Tibial nerve (tissue), 4 donors: ENCODE results near the gene CD163L1. TPM values are rescaled to one million over a fixed set of nuclear protein-coding genes. Genes with fewer than 3 reads are reported as not detected.
A peak's percentile ranks its signal among the peaks of the same experiment; 100 is the strongest.

Experiments
- DNase-seq, 2 donors: peaks; one replicate each; pipeline ENCODE4 v3.0.0-alpha.2; 2019; ENCODE audit warnings: low spot score in 2 of 2
- H3K27ac ChIP-seq, 4 donors: fragments of 200-600 bp; sonication (generic) in 3 of 4; one replicate each; pipeline ENCODE4 v1.5.1; 2017 to 2019; ENCODE audit warnings: mild to moderate bottlenecking in 1 of 4
- H3K27me3 ChIP-seq, 2 donors: fragments of 200-600 bp; sonication (generic) in 1 of 2; one replicate each; pipeline versions ENCODE4 v1.5.1 to v1.6.0; 2017 to 2019
- H3K36me3 ChIP-seq, 3 donors: fragments of 200-600 bp; sonication (generic); one replicate each; pipeline ENCODE4 v1.5.1; 2018 to 2019
- H3K4me1 ChIP-seq, 4 donors: fragments of 200-600 bp; sonication (generic) in 3 of 4; one replicate each; pipeline ENCODE4 v1.5.1; 2017 to 2019
- H3K4me3 ChIP-seq, 4 donors: fragments of 200-600 bp; sonication (generic) in 3 of 4; one replicate each; pipeline ENCODE4 v1.5.1; 2017 to 2019; ENCODE audit warnings: mild to moderate bottlenecking in 1 of 4, moderate library complexity in 1 of 4
- H3K9me3 ChIP-seq, 4 donors: fragments of 200-600 bp; sonication (generic) in 3 of 4; one replicate each; pipeline ENCODE4 v1.5.1; 2017 to 2019
- EP300 ChIP-seq, 2 donors: sonication (generic); formaldehyde crosslinking; IDR thresholded peaks; one replicate each; pipeline ENCODE4 v1.6.1; 2017; ENCODE audit warnings: antibody characterized with exemption in 2 of 2, mild to moderate bottlenecking in 1 of 2
- POLR2A ChIP-seq, 2 donors: fragments of 450-650 bp; IDR thresholded peaks; one replicate each; pipeline ENCODE4 v1.6.1; 2017; ENCODE audit warnings: antibody characterized with exemption in 2 of 2, mild to moderate bottlenecking in 2 of 2, moderate library complexity in 2 of 2
- WGBS, 2 donors: methylation state at CpG; one replicate each; pipeline ENCODE4 v1.1.5; 2018; 5-methylcytosine and 5-hydroxymethylcytosine counted together
- total RNA-seq, 4 donors: library from RNA; depleted of rRNA; stranded (reverse); fragments of >200 nt; gene quantifications; one replicate each; pipeline ENCODE4 v1.1.0, GENCODE V29; 2016
- TF ChIP-seq, protein P1 (sequence below), 5 experiments: fragments of 200-600 bp in 3 of 5; fragments of 450-650 bp in 2 of 5; sonication (generic) in 3 of 5; IDR thresholded peaks; one replicate each; pipeline ENCODE4 v1.5.1; 2016 to 2019; ENCODE audit warnings: antibody characterized with exemption in 5 of 5, mild to moderate bottlenecking in 3 of 5, moderate library complexity in 2 of 5

CD163L1 gene
- total RNA-seq, 4 donors from 2014 or later: 0.66 to 16.7 (median 1.6) TPM

- no peaks in the 10 kb centered on the region for H3K27me3 ChIP-seq
- H3K27ac ChIP-seq: no peak overlapping the region
- H3K9me3 ChIP-seq: peaks cover 0 to 12% (median 0%) of the 10 kb centered on the region in 4 donors
- no peak for DNase-seq
- 92 to 100% methylated on average over 1 of the region's 1 CpG for WGBS, 2 donors
- H3K36me3 ChIP-seq: no peaks in the 10 kb centered on the region
- TF ChIP-seq EP300 (IDR thresholded peaks at IDR 0.05): no peak
- TF ChIP-seq POLR2A (IDR thresholded peaks at IDR 0.05): no peak
- TF ChIP-seq, protein P1, sequence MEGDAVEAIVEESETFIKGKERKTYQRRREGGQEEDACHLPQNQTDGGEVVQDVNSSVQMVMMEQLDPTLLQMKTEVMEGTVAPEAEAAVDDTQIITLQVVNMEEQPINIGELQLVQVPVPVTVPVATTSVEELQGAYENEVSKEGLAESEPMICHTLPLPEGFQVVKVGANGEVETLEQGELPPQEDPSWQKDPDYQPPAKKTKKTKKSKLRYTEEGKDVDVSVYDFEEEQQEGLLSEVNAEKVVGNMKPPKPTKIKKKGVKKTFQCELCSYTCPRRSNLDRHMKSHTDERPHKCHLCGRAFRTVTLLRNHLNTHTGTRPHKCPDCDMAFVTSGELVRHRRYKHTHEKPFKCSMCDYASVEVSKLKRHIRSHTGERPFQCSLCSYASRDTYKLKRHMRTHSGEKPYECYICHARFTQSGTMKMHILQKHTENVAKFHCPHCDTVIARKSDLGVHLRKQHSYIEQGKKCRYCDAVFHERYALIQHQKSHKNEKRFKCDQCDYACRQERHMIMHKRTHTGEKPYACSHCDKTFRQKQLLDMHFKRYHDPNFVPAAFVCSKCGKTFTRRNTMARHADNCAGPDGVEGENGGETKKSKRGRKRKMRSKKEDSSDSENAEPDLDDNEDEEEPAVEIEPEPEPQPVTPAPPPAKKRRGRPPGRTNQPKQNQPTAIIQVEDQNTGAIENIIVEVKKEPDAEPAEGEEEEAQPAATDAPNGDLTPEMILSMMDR (IDR thresholded peaks at IDR 0.05): no peak
- H3K4me1 ChIP-seq: no peaks in the 10 kb centered on the region
- H3K4me3 ChIP-seq: no peak overlapping the region
These were observed 60.8 kb downstream of the CD163L1 start for GRCh38 chr12:7383157-7383556.

GRCh38 chr12:7376196-7376595 lies 67.8 kb downstream of the CD163L1 start:
- no peaks in the 10 kb centered on the region for H3K4me1 ChIP-seq
- no peaks in the 10 kb centered on the region for H3K9me3 ChIP-seq
- DNase-seq: no peak
- H3K27ac ChIP-seq: no peak overlapping the region
- H3K36me3 ChIP-seq: no peaks in the 10 kb centered on the region
- H3K4me3 ChIP-seq: no peak overlapping the region
- WGBS, 2 donors: 73 to 81% methylated on average over 1 of the region's 1 CpG
- TF ChIP-seq EP300 (IDR thresholded peaks at IDR 0.05) (no peak), POLR2A (IDR thresholded peaks at IDR 0.05) (no peak)
- TF ChIP-seq, protein P1 (IDR thresholded peaks at IDR 0.05): no peak
- H3K27me3 ChIP-seq: no peaks in the 10 kb centered on the region

DNA sequence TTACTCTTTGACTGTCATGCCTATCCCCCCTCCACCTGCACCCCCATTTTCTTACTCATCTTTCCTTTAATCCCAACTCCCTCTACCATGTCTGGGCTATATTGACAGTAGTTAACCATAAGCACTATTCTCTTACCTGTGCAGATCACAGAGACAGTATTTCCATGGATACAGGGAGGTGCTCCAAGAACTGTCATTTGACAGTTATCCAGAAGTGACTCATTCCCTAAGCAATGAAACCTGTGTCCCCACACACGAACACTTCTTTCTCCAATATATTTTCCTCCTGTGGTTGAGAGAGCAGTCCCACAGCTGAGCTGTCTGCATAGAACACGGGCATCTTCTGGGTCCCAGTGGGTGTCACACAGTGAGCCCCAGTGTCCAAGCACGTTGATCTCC lies 68.8 kb downstream of the CD163L1 start:
- Histone ChIP-seq H3K9me3 (no peaks in the 10 kb centered on the region), H3K27ac (no peak overlapping the region), H3K36me3 (no peaks in the 10 kb centered on the region), H3K4me3 (no peak overlapping the region), H3K4me1 (no peaks in the 10 kb centered on the region), H3K27me3 (no peaks in the 10 kb centered on the region)
- DNase-seq: no peak
- WGBS, 2 donors: 84 to 90% methylated on average over 3 of the region's 3 CpGs
- TF ChIP-seq, protein P1 (IDR thresholded peaks at IDR 0.05): no peak
- no peak for TF ChIP-seq EP300 (IDR thresholded peaks at IDR 0.05)
- no peak for TF ChIP-seq POLR2A (IDR thresholded peaks at IDR 0.05)

GRCh38 chr12:7374423-7375144 lies 69.4 kb downstream of the CD163L1 start:
- WGBS, 2 donors: 47 to 54% methylated on average over 15 to 17 of the region's 17 CpGs
- peak; percentile 14 to 15 for DNase-seq

DNA sequence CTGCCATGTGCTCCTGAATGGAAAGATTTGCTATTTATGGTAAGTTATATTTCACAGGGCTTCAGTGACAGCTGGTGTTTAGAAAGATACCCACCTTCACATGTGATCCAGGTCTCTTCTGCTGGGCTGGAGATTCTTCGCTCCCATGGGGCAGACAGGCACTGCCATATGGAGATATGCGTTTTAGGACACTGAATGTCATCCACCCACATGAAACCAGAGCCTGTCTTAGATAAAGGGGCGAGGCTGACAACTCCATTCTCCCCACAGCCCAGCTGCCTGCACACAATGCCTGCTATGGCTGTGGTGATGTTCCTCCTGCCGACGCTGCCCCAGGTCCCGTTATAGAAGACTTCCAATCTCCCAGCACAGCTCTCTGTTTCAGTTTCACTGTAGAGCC lies 70.7 kb downstream of the CD163L1 start:
- no peaks in the 10 kb centered on the region for H3K27me3 ChIP-seq
- TF ChIP-seq, protein P1 (IDR thresholded peaks at IDR 0.05): no peak
- TF ChIP-seq EP300 (IDR thresholded peaks at IDR 0.05) (no peak), POLR2A (IDR thresholded peaks at IDR 0.05) (no peak)
- no peaks in the 10 kb centered on the region for H3K36me3 ChIP-seq
- H3K4me3 ChIP-seq: no peak overlapping the region
- H3K27ac ChIP-seq: no peak overlapping the region
- H3K4me1 ChIP-seq: no peaks in the 10 kb centered on the region
- no peaks in the 10 kb centered on the region for H3K9me3 ChIP-seq
- 70 to 72% methylated on average over 6 of the region's 6 CpGs for WGBS, 2 donors
- no peak for DNase-seq

More at GRCh38 chr12:7374423-7375144, 69.4 kb downstream of the CD163L1 start:
- H3K27ac ChIP-seq: no peak overlapping the region
- no peak for TF ChIP-seq EP300 (IDR thresholded peaks at IDR 0.05)
- no peak for TF ChIP-seq POLR2A (IDR thresholded peaks at IDR 0.05)
- TF ChIP-seq, protein P1 (IDR thresholded peaks at IDR 0.05): peak in 1 of 5 experiments; percentile 31
- H3K36me3 ChIP-seq: no peaks in the 10 kb centered on the region
- no peaks in the 10 kb centered on the region for H3K27me3 ChIP-seq
- H3K4me3 ChIP-seq: no peak overlapping the region
- H3K4me1 ChIP-seq: no peaks in the 10 kb centered on the region
- no peaks in the 10 kb centered on the region for H3K9me3 ChIP-seq
